ENCODE results near the gene SPECC1L.
"Not testable (repeated sequence)": the region's sequence is repeated elsewhere in the genome, so short reads cannot be mapped to it uniquely, and the experiment has no call there.

SPECC1L gene

DNA sequence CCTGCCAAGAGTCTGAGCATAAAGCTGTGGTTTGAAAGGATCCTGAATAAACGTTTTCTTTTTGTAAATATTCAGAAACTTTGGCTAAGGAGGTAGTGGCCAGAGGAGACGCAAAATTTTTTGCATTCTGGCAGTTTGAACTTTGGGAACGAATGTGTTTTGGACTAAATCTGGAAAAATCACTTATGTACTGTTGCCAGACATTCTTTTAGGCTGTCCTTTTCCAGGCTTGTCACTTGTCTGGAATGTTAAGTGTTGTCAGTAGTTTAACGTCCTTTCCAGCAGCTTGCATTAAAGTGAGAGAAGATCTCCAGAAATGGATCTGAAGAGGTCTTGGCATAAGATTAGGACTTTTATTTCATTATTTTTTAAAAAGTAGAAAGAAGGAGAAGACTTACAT is 18.5 kb downstream of the SPECC1L start:
- no peak for DNase-seq

DNA sequence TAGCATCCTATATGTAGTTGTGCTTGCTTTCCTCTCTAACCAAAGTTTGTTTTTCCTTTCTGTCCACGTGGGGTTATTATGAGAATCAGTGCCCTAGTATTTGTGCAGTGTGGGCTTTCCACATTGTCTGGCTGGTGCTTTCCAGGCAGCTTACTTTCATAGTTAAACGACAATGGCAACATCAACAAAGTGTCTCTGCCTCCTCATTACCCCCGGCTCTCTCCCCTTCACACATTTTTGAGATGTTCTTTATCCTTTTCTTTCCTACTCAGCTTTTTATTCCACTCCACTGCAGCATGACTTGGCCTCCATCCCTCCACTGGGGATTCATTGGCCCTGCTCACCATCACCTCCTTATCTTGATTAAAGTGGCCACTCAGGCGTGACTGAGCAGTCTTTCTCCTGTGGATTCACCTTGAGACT is 19.1 kb downstream of the SPECC1L start:
- no peak for DNase-seq

DNA sequence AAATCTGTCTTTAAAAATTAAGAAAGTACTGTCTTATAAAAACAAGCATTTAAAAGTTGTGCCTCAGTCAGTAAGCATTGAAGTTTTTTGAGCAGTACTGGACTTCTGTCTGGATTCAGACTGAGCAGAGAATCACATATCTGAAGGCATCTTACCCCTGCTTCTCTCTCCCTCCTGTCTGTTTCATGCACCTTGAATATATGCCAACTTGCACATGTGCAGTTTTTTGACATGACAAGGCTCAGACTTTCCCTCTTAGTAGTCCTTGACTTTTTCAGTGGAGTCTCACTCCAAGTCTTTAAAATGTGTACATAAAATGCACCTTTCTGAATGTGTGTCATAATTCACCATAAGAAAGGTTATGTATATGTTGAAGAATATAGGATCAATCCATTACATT is 19.8 kb downstream of the SPECC1L start:
- DNase-seq = no peak

DNA sequence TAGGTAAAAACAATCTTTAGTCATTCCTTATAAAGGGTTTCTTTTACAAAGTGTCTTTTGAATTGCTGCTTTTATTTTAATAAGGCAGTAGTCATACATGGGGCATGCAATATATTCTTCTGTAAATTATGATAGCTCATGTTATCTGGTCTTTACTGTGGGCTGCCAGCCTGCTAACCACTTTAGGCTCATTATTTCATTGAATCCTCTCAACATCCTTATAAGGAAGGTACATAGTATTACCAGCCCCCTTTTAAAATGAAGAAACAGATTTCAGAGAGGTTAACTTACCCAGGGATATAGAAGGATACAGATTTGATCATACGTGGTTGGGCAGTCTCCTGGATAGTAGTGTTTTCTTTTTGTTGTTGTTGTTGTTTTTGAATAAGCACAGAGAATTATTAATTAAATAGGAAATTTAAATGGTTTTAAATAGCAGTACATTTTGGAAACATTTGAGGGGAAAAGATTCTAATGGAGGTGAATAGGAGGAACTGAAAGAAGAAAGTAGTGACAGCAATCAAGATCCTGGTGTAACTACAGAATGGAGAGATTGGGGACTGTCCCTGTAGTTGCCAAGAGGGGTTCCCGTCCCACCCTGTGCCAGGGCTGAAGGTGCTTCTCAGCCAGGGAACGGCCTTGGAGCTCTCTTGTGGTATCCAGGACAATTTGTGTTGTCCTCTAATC is 21.0 kb downstream of the SPECC1L start:
- DNase-seq = no peak

DNA sequence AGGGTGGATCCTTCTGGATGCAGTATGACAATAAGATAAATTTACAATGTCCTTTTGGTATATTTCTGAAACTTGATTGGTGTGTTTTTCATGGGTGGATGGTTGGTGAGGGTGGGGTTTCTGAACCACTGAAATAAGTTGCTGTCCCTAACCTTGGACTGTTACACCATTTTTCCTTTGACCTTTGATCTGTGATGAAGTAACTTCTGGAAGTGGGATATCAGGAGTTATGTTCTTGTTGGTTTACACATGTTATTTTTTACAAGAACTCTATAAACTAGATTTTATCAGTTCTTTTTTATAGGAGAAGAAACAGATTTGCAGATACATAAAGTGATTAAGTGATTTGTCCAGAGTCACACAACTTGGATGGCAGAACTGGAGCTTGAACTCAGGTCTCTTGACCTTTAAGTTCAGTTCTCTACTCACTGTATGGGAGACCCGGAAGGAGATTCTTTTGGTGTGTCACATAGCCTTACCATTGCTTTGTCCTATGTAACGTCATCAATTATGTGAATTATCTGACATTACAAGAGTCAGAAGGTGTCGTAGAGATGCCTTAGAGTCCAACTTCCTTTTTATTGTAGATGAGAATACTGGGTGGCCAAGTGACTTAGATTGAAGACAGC is 21.7 kb downstream of the SPECC1L start:
- DNase-seq = not testable (repeated sequence)

DNA sequence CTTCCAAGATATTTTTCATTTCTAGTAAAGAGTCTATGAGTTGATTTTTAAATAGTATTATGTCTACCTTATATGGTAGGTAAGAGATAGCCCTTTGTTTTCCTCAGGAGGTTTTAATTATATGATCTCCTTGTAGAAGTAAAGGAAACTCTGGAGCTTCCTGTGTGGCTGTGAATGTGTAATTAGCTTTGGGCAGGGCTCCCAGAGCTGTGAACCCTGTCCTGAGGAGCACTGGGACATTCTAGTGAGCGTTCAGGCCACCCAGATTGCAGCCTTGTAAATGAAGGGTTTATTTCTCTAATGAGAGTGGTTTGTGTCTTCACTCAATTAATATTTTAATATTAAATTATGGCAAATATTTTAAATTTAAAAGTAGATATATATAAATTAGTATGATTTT is 24.3 kb downstream of the SPECC1L start:
- not testable (repeated sequence) for DNase-seq

DNA sequence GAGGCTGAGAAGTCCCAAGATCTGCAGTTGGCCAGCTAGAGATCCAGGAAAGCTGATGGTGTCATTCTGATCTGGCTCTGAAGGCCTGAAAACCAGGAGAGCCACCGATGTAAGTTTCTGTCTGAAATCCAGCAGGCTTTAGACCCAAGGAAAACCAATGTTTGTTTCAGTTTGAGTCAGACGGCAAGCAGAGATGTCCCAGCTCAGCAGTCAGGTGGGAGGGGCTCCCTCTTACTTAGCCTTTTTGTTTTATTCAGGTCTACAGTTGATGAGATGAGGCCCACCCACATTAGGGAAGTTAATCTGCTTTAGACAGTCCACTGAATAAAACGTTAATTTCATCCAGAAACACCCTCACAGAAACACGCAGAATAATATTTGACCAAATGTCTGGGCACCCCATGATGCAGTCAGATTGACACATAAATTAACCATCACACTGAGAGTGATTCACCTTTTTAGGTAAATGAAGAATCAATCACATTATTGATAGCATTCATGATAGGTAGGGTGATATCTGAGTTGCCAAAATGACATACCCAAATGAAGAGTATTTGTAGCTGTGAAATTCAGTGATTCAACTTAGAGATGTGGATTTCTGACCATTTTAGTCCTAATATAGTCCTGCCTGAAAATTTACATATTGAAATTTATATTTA is 28.0 kb downstream of the SPECC1L start:
- DNase-seq = not testable (repeated sequence)

DNA sequence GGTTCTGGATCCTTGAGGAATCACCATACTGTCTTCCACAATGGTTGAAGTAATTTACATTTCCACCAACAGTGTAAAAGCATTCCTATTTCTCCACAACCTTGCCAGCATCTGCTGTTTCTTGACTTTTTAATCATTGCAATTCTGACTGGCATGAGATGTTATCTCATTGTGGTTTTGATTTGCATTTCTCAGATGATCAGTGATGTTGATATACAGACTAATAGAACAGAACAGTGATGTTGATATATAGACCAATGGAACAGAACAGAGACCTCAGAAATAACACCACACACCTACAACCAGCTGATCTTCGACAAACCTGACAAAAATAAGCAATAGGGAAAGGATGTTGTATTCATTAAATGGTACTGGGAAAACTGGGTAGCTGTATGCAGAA is 29.9 kb downstream of the SPECC1L start:
- not testable (repeated sequence) for DNase-seq

DNA sequence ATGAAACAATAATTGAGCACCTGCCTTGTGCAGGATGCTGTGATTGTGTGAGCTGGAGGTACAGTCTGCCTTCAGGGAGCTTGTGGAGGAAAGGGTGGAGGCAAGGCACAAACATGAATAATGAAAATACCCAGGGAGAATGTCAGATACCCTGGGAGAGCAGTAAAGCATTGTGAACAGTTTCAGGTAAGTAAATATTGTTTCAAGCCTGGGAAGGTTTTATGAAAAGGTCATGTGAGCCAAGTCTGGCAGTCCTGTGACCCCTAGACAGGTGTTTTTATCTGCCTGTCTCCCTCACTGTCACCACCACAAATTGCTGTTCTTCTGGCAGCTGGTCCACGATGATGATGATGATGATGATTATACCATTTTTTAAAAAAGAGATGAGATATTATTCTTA is 32.0 kb downstream of the SPECC1L start:
- no peak for DNase-seq

DNA sequence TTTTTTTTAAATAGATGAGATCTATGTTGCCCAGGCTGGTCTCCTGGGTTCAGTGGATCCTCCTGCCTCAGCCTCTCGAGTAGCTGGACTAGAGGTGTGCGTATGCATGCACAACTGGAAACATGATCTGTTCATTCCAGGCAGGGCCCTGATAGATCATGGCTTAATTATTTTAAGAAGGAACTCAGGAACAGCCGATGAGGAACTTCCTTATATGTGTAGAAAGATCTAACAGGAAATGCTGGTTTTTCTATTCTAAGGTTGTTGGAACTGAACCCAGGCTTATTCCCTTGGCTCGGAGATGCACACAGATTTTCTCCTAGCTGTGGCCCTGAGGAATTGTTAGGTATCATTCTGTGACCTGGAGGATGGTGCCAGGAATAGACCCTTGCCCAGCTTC is 32.4 kb downstream of the SPECC1L start:
- DNase-seq = no peak

DNA sequence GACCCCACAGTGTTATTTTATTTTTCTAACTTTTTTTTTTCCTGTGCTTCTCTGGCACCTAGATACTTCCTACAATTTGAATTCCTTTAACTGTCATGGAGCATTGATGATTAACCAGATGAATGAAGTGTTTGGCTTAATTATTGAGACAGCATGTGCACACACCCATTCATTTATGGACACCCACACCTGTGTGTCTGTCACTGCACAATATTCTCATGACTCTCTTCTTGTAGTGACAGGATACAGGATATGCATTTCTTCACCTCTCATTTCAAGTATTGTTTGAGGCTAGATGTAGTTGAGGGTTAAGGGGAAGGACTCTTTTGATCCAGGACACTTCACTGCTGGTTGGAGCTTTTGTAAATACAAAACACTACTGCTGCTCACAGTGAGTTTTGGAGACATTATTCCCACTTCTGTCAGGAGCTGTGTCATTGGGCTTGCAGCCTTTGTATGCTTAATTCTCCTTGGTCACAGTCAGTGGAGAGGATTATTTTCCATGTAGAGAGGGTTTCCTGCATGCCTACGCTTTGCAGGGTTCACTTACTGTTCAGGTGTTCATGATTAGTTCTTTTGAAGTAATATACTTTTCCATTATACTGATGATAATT is 33.5 kb downstream of the SPECC1L start:
- no peak for DNase-seq

DNA sequence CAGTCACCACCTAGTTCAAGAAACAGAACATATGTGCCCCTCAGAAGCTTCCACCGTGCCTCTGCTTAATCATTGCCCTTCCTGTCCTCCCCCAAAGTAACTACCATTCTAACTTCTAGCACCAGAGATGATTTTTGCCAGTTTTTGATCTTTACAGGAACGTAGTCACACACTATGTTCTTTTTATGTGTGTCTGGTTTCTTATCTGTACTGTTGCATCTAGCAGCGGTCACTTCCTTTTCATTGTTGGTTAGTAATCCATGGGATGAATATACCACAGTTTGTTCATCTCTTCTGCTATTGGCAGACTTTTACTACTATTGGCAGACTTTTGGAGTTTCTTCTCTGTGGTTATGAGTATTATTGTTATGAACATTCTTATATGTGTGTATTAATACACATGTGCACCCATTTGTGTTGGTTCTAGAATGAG is 34.6 kb downstream of the SPECC1L start:
- no peak for DNase-seq

DNA sequence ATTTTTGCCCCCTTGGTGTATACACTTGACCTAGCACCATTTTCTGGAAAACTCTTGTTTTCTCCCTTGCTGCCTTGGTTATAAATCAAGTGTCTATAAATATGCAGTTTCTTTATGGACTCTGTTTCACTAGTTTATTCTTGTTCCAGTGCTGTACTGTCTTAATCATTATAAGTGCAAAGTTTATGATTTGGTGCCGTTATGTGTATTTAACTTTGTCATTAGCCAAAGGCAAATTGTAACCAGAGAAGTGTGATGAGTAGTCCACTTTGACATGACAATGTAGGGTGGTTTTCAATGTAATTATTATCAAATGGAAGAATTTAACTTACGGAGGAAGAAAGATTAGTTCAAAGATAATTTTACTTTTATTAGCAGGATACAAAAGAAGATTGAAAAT is 40.3 kb downstream of the SPECC1L start:
- no peak for DNase-seq

DNA sequence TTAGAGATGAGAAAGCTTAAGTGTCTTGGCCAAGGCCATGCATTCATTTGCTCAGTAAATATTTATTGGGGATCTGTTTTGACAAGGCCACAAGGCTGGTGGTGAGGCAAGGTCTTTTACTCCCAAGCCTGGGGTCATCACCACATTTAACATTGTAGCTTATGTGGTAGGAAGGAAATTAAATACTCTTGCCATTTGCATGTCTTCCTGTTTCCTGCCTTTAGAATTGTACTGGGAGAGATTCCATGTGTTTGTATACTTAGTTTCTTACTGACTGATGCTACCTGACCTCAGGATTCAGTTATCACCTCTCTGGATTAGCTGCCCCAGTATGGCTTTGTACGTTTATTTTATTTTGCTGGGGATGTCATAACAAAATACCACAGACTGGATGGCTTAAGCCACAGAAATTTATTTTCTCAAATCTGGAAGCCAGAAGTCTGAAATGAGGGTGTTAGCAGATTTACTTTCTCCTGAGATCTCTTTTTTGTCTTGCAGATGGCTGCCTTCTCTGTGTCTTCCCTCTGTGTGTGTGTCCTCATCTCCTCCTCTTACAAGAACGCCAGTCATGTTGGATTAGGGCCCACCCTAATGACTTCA is 44.8 kb downstream of the SPECC1L start:
- DNase-seq = no peak

DNA sequence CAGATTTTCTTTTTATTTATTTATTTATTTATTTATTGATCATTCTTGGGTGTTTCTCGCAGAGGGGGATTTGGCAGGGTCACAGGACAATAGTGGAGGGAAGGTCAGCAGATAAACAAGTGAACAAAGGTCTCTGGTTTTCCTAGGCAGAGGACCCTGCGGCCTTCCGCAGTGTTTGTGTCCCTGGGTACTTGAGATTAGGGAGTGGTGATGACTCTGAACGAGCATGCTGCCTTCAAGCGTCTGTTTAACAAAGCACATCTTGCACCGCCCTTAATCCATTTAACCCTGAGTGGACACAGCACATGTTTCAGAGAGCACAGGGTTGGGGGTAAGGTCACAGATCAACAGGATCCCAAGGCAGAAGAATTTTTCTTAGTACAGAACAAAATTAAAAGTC is 45.6 kb downstream of the SPECC1L start:
- DNase-seq = not testable (repeated sequence)

DNA sequence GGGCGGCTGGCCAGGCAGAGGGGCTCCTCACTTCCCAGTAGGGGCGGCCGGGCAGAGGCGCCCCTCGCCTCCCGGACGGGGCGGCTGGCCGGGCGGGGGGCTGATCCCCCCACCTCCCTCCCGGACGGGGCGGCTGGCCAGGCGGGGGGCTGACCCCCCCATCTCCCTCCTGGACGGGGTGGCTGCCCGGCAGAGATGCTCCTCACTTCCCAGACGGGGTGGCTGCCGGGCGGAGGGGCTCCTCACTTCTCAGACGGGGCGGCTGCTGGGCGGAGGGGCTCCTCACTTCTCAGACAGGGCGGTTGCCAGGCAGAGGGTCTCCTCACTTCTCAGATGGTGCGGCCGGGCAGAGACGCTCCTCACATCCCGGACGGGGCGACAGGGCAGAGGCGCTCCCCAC is 46.9 kb downstream of the SPECC1L start:
- not testable (repeated sequence) for DNase-seq

DNA sequence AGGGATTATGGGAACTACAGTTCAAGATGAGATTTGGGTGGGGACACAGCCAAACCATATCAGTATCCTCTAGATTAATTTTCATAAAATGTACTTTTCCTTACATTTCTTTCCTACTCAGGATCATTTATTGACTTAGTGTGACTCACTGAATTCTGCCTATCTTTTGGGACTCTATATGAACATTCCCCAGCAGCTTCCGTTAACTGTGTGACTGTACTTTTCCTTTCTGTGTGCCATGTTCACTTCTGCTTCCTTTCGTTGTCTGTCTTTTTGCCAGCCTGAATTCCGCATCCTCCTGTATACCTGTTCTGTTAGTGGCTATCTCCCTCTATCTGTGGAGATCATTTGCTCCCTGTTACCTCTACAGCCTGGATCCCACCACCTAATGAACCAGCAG is 48.8 kb downstream of the SPECC1L start:
- DNase-seq = no peak

DNA sequence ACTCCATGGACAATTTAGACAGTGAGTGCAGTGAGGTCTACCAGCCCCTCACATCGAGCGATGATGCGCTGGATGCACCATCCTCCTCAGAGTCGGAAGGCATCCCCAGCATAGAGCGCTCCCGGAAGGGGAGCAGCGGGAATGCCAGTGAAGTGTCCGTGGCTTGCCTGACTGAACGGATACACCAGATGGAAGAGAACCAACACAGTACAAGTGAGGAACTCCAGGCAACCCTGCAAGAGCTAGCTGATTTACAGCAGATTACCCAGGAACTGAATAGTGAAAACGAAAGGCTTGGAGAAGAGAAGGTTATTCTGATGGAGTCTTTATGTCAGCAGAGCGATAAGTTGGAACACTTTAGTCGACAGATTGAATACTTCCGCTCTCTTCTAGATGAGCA is 51.4 kb downstream of the SPECC1L start:
- no peak for DNase-seq

DNA sequence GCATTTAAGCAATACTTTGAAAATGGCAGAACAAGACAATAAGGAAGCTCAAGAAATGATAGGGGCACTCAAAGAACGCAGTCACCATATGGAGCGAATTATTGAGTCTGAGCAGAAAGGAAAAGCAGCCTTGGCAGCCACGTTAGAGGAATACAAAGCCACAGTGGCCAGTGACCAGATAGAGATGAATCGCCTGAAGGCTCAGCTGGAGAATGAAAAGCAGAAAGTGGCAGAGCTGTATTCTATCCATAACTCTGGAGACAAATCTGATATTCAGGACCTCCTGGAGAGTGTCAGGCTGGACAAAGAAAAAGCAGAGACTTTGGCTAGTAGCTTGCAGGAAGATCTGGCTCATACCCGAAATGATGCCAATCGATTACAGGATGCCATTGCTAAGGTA is 51.9 kb downstream of the SPECC1L start:
- DNase-seq = no peak

DNA sequence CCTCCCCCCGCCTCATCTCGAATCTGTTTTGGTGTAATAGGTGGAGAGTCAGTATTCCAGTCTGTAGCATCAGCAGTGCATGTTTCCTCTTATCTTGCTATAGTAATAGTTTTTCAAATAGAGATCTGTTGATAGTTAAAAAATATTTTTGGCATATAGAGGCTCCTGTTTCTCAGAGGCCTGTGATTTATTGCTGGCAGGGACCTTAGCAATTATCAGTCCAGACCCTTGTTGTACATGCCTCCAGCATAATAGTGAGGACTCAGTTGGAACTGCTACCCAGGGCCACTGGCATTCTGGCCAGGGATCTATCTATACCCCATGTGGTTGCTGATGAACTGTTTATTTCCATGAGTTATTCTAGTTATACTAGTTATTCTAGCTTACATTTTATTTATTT is 52.6 kb downstream of the SPECC1L start:
- DNase-seq = no peak

DNA sequence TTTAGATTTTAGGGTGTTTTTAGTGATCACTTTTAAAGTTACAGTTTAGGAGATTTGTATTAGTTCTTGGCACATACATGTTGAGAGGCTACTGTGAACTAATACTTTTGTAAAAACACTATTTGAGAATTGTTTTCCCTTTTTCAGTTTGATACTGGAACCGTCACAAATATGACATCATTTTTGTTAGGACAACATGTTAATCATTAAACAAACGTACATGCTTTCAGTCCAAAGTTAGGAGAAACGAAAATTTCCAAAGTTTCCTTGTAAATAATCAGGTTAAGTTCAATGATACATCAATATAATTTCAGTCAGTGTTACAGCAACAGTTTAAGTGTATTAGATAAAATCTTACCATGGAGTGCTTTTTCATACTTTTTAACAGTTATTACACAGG is 53.1 kb downstream of the SPECC1L start:
- DNase-seq = no peak

DNA sequence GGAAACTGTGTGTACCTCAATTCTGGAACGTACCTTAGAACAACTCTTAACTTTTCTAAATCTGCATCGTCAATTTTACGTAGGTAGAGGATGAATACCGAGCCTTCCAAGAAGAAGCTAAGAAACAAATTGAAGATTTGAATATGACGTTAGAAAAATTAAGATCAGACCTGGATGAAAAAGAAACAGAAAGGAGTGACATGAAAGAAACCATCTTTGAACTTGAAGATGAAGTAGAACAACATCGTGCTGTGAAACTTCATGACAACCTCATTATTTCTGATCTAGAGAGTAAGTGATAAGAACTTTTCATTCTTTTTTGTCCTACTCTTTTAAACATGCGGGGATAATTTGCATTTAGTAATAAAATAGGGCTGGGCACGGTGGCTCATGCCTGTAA is 53.5 kb downstream of the SPECC1L start:
- DNase-seq = no peak

DNA sequence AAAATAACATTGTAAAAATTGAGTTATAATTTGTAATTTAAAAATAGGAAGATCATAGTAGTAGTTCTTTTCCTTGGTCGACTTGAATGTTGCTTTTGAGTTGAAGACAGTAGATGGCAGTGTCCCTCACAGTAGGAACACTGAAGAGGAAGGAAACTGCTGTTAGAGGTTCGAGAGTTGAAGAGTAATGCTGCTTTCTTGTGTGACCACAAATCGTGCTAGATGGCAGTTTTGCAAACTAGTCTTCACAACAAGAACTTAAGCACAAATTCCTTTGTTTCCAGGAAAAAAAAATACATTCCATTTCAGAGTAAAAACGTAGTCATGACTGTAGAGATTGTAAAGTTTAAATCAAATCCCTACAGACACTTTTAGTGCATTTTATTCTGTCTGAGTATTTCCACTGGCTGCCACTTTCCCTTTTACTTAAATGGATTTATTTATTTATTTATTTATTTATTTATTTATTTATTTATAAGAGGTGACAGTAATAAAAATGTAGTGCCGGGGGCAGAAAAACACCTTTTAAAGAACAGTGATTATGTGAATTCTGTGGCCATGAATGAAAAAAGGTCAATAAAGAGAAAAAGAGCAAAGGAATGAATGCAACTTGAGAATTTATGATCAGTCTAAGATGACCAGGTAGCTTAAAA is 54.6 kb downstream of the SPECC1L start:
- peak; percentile 42 for DNase-seq

Data from SIG-M5 (cell line).